GM18517 (cell line): ENCODE measurements around the gene USP12.

Experiments used
- ATAC-seq: cut with Tn5 transposase; IDR thresholded peaks from one replicate; pipeline ENCODE4 v1.9.1; 2021; ENCODE audit warnings: mild to moderate bottlenecking, moderate library complexity; ENCODE audit not compliant: unreplicated experiment

Gene USP12

DNA sequence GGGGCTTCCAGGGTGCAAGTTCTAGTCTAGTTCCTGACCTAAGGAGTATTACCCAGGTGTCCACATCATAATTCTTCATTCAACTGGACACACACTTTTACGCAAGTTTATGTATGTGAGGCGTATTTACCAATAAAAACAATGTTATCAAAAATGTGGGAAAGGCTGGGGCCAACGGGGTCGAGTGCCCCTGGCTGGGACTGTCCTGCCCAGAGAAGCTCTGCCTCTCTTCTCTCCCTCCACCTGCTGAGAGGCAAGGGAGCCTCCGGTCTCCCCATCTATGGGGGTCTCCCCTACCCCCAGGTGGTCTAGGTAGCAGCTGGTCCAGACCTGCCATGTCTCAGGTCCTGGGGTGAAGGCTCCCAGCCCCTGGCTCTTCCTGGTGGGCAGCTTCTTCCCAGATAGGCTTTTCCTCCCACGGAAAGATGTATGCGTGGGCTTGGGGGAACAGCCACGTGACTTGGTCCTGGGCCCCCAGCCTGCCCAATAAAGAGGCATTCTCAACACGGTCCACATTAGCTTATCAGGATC, 132.4 kb downstream of the USP12 start:
- no peak for ATAC-seq

DNA sequence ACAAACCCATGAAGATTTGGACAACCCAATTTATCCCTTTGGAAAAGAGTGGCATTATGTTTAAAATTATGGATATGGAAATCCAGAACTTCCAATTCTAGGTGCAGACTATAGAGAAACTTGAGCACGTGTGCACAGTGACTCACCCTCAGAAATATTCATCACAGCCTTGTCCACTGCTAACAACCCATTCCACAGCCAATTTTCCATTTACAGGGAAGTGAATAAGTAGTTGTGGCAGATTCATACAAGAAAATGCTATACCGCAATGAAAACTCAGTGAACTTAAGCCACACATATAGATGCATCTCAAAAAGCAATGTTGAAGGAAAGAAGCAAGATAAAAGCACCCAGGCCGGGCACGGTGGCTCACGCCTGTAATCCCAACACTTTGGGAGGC, 133.3 kb downstream of the USP12 start:
- ATAC-seq, result no peak

DNA sequence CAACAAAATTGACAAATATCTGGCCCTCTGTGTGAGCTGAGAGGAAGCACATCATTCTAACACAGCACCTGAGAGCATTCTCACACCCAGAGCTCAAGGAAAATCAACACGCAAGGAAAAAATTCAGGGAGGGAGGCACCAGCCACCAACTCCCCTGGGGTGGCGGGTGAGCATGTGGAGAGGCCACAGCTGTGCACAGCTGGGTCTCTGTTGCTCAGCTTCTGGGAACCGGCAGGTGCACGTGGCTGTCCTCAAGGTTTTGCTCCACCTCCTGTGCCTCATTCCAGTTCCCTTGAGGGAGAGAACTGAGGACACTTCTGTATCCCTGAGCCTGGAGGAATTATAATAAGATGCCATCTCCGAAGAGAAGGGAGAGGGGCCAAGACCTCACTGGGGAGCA, 134.0 kb downstream of the USP12 start:
- ATAC-seq, result no peak

DNA sequence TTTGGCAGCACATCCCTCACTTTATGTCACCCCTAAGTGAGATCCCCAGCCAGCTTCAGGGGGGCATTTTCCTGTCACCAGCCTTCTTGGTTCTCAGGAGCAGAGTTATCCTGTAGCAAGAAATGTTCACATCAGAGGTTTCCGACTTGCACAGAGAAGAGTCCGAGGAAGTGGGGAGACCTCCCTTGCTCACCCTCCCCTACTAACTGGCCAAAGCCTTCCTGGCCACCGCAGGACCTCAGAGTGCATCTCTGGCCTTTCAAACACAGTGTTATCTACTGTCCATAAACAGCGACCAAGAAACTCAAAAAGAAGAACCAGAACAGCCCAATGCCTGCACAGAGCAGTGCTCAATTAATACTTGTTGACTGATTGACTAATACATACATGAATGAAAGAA, 134.4 kb downstream of the USP12 start:
- ATAC-seq, result no peak

DNA sequence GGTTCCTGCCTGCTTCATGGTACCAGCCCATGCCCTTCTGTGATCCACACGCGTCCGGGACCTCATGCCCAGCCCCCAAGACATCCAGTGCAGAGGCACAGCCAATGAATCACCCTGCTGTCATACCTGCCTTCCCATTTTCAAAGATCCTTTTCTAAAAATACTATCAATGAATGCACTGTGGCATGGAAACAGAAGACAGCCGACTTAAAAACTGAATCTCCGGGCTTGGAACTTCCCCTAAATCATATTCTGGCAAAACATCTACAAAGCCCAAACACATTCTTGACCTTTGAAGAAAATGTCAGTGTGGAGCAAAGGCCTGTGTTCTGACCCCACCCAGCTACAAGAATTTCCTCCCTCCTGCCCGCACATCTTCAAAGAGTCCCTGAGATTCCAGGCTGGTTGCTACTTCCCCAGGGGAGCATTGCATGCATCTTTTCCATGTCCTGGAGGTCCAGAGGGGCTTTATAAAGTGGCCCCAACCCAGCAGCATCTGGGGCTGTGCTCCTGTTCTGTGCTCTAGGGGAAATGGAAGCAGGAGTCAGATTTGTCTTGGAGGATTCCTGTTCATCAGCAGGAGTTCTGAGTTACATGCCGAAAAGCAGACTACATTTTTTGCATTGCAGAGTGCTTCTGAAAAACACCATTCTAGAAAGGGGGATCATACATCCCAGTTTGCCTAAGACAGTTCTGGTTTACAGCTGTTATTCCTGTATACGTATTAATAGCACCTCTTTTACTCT, 135.2 kb downstream of the USP12 start:
- no peak for ATAC-seq

DNA sequence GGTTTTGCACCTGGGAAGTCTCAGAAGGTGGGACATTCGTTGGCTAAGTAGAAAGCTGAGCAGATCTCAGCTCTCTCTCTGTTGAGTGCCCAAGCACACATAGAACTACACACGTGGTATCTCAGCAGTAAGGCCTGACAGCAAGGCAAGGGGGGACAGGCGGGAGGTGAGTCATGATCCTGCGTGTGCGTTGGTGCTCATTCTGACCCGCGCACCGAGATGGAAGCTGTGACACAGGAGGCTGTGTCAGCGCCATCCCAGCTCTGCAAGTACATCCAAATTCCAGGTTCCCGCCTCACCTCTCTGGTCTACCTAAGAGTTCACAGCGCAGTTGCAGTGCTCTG, 135.7 kb downstream of the USP12 start:
- ATAC-seq, result no peak

DNA sequence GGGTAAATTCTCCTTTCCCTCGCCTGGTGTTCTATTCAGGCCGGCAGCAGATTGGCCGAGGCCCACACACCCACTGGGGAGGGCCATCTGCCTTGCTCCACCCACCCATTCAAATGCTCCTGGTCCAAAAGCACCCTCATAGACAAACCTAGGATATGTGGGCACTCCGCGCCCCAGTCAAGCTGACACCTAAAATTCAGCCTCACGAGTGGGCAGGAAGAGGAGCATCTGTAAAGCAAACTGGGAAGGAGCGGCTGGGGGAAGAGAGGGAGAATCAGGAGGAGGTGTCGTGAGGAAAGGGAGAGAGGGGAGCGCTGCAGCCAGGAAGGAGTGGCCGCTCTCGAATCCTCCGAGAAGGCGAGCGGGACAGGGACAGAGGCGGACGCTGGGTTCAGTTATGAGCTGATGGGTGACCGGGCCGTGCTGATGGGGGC, 136.9 kb downstream of the USP12 start:
- ATAC-seq, result no peak

DNA sequence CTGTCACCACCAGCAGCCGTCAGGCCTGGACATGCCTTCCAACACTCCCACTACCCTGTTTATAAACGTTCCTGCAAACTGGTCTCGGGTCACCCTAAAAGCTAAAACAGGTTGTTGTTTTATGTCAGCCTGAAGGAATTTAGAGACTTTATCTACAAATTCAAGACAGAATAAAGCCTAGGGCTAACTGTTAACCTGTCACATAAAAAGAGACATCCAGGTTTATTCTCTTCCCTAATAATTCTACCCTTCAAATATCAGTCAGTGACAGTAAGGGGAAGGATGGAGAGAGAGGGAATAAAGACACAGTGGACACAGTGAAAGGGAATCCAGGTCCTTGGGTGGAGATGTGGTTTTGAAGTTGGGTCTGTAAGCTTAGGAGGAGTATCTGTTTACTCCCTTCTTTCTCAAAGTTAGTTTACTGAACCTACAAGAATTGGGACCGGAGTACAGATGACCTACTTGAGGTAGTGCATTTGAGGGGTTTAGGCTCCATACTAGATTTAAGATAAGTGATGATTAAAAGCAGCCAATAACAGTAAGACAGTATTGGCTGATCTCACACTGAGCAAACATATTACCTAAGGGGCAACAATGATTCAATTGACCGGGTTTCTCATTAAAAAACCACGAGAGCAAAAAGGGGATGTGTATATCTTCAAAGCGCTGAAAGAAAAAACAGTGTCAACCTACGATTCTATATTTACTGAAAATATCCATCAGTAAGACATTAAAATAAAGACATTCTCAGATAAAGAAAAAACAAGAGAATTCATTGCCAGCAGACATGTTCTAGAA, 142.7 kb downstream of the USP12 start:
- ATAC-seq, result no peak

DNA sequence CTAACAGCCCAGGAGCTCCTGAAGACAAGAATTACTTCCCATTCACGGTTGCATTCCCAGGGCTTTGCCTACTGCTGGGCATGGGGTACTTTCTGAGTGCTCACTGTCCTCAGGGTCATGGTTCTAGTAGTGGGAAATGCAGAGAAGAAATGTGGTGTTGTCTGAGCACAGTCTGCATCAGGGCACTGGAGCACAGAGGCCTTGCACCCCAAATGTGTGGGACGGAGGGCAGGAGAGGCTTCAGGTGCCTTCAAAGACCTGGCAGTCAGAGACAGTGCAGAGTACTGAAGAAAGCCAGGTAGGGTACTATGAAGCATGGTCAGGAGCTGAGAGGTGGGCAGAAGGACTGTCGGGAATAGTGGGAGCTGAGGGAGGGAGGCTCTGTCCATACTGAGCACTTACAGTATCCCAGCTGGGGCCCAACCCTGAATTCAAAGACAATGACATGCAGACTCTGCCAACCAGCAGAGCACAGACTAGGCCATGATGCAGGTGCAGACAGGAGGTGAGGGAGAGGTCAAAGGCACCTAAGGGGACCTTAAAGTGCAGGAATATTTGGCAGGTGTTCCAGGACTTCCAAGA, 144.4 kb downstream of the USP12 start:
- ATAC-seq, result no peak

DNA sequence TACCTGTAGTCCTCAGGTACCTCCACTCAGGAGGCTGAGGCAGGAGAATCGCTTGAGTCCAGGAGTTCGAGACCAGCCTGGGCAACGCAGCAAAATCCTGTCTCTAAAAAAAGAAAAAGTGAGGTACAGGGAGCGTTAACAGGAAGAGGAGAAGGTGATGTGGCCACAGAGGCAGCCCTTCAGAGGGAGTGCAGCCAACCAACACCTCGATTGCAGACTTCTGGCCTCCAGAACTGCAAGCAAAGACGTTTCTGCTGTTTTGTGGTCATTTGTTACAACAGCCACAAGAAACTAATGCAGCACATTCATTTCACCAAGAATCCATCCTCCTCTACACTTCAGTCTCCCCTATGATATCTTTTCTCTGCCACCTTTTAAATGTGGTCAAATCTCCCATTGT, 145.2 kb downstream of the USP12 start:
- no peak for ATAC-seq

DNA sequence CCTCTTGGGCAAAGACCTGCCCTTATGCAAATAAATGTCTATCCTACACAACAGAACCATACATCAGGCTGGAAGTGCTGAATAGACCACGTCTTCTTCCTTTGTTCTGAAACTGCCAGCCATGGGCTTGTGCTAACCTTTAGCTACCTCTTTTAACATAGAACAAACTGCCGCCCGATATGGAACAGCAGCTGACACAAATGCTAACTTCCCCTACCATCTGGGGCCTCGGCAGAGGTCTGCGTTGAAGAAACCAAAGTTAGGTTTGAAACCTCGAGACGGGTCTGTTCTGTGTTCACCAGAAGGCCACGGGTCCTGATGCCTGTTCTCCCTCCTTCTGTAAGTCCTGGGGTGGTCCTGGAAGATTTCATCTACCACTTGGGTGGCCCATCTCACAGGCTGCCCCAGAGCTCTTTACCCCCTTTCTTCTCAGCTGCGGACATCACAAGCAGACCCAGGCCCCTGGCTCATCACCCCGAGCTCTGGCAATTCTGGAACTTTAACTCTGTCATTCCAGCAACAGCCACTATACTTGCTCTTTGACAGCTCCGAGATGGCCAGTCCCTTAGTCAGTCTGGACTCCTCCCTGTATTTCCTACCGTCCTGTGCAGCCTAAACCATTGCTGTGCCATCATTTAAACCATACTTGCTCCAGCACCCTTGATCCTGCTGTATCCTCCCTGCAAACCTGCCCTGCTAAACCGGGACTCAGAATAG, 146.7 kb downstream of the USP12 start:
- no peak for ATAC-seq

DNA sequence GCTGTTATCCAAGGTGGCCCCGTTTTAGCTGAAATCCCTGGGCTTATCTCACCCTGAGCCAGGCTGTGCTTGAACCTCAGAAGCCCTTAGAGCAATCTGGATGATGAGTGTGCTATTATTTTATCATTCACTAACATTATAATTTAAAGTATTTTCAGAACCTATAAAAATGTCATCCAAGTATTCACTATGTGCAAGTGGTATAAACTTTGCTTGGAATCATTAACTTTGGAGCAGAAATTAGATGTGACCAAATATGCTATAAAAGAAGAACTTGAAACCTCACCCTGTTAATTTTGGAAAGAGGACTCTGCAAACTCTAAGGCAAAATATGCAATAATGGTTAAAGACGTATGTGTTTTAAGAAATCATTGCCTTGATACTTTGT, 147.5 kb downstream of the USP12 start:
- no peak for ATAC-seq

DNA sequence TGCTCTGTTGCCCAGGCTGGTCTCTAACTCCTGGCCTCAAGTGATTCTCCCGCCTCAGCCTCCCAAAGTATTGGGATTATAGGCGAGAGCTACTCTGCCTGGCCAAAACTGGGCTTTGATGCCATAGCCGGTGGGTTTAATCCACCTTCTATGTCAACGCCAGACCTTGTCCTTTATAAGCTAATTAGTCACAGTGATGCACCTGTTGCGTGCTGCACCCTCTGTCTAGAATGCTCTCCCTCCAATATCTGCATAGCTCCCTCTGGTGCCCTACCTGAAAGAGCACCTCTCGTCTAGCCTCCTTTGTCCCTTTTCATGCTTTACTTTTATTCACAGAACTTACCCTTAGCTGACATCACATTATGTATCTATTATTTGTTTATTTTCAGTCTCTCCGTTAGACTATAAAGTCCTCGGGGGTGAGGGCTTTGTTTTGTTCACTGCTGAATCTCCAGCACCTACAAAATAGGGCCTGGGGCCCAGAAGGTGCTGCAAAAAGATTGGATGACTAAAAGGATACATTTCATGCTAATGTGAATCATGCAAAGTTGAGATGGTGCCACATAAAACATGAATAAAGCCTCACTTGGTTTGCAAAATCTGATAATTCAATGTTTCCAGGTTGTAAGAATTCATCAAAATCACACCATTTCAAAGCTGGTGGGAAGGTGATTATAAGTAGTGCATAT, 148.1 kb downstream of the USP12 start:
- no peak for ATAC-seq

DNA sequence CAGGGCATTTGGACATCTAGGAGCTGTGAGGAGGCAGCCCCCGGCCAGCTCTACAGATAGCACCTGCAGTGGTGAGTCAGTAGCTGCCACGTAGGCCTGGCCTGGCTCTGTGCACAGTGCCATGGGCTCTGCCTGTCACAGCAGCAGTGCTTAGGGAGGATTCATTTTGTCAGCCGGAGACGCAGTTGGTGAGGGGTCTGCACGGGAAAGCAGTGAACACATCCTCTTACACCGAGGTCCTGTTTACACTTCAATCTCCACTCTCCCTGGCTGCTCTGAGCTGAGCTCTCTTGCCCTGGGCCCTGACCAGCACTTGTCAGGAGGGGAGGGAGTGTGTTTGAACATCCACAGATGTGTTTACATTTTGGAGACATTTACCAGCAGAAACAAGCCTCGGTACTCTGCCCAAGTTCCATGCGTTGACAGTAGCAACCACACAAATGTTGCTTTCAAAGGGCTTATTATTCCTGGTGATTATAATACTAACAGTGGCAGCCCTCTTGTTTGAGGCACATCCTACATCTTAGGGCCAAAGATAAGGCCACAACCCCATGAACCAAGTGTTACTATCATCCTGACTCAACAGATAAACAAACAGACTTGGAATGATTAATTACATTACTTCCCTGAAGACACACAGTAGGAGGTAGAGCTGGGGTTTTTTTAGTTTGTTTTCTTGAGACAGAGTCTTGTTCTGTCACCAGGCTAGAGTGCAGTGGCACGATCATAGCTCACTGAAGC, 148.9 kb downstream of the USP12 start:
- no peak for ATAC-seq

DNA sequence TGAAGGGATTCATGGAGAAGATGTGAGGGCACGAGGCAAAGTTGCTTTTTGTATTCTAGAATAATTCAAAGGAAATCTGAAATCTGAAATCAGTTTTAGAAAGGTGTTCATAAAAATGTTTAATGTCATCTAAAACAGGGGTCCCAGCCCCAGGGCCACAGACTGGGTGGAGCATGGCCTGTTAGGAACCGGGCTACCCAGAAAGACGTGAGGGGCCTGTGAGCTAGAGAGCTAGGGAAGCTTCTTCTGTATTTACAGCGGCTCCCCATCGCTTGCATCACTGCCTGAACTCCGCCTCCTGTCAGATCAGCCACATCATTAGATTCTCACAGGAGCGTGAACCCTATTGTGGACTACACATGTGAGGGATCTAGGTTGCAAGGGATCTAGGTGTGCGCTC, 151.2 kb downstream of the USP12 start:
- ATAC-seq, result no peak

DNA sequence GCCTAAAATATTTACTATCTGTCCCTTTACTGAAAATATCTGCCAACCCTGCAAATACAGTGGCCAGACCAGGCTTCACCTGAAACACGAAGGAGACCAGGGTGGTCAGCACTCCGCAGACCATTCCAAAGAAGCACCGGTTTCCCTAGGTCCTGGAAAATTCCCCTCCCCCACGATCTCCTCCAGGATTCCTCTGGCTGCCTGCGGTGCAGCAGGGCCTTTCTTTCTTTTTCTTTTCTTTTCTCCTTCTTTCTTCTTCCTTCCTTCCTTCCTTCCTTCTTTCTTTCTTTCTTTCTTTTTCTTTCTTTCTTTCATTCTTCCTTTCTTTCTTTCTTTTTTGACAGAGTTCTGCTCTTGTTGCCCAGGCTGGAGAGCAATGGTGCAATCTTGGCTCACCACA, 152.7 kb downstream of the USP12 start:
- ATAC-seq, result no peak

DNA sequence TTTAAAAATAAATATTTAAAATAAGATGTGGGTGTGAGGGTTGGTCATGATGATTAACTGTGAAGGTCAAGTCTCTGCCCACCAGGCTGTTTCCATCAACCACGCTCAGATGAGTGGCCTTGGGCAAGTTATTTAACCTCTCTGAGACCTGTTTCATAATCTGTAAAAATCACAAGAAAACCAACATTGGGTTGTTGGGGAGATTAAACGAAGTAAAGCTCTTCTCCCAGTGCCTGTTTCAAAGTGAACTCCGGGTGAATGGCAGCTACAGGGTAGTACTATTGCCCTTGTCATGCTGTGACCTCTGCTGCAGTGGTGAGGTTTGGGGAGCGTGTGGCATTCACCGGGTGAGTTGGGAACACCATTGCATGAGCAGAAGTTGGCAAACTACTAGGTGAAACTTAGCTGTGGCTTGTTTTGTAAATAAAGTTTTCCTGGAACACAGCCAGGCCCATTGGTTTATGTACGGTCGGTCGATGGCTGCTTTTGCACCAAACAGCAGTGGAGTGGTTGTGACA, 153.2 kb downstream of the USP12 start:
- ATAC-seq, result no peak

DNA sequence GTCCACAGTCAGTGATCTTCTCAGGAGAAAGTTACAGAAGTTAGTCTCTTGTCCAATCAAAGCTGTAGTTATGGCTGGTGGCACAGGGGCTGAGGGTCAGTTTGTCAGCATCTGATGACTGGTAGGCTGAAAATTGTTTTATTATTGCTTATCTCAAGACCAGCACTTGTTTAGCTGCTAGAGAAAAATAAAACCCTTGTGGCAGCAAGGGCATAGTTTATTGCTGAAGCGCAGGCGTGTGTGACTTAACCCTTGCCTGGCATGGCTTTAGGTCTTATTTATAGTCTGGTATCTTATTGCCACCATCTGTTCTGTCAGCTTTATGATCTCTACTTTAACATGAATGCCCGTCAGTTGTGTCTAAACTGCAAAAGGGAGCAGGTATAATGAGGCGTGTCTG, 154.7 kb downstream of the USP12 start:
- ATAC-seq, result no peak
